ENCODE measurements around the gene TP53AIP1.

The TP53AIP1 gene

GRCh38 chr11:128955636-128956035 is 13.0 kb upstream of the TP53AIP1 start:
- no peak for ATAC-seq
- Mint-ChIP-seq H3K4me3 (no peak overlapping the region), H3K4me1 (peaks cover 6% of the 10 kb centered on the region), H3K36me3 (no peaks in the 10 kb centered on the region), H3K9me3 (no peaks in the 10 kb centered on the region), H3K27me3 (peaks cover 63% of the 10 kb centered on the region), H3K27ac (no peak overlapping the region)

- Mint-ChIP-seq H3K27ac (no peak overlapping the region), H3K27me3 (peaks cover 58% of the 10 kb centered on the region), H3K4me3 (no peak overlapping the region), H3K9me3 (no peaks in the 10 kb centered on the region), H3K4me1 (peaks cover 6% of the 10 kb centered on the region), H3K36me3 (no peaks in the 10 kb centered on the region)
- ATAC-seq, result no peak
Observed at GRCh38 chr11:128953151-128953550, 10.5 kb upstream of the TP53AIP1 start.

GRCh38 chr11:128949791-128950454 is 7.3 kb upstream of the TP53AIP1 start:
- Mint-ChIP-seq H3K27me3 (peaks cover 51% of the 10 kb centered on the region), H3K4me1 (no peaks in the 10 kb centered on the region), H3K27ac (no peak overlapping the region), H3K4me3 (no peak overlapping the region), H3K36me3 (no peaks in the 10 kb centered on the region), H3K9me3 (no peaks in the 10 kb centered on the region)
- no peak for ATAC-seq

- no peaks in the 10 kb centered on the region for H3K9me3 Mint-ChIP-seq
- H3K4me3 Mint-ChIP-seq, result no peak overlapping the region
- H3K36me3 Mint-ChIP-seq, result no peaks in the 10 kb centered on the region
- H3K27me3 Mint-ChIP-seq, result peaks cover 55% of the 10 kb centered on the region
- ATAC-seq, result no peak
- H3K4me1 Mint-ChIP-seq, result no peaks in the 10 kb centered on the region
- H3K27ac Mint-ChIP-seq, result no peak overlapping the region
Observed at GRCh38 chr11:128948583-128948982, 5.9 kb upstream of the TP53AIP1 start.

GRCh38 chr11:128947773-128948172 is 5.1 kb upstream of the TP53AIP1 start:
- H3K36me3 Mint-ChIP-seq, result no peaks in the 10 kb centered on the region
- H3K27me3 Mint-ChIP-seq, result peaks cover 55% of the 10 kb centered on the region
- no peak overlapping the region for H3K4me3 Mint-ChIP-seq
- H3K4me1 Mint-ChIP-seq, result no peaks in the 10 kb centered on the region
- no peaks in the 10 kb centered on the region for H3K9me3 Mint-ChIP-seq
- H3K27ac Mint-ChIP-seq, result no peak overlapping the region
- ATAC-seq, result no peak

- H3K4me3 Mint-ChIP-seq, result no peak overlapping the region
- no peak overlapping the region for H3K27ac Mint-ChIP-seq
- no peaks in the 10 kb centered on the region for H3K4me1 Mint-ChIP-seq
- peaks cover 66% of the 10 kb centered on the region for H3K27me3 Mint-ChIP-seq
- H3K36me3 Mint-ChIP-seq, result no peaks in the 10 kb centered on the region
- no peak for ATAC-seq
- no peaks in the 10 kb centered on the region for H3K9me3 Mint-ChIP-seq
Observed at GRCh38 chr11:128946648-128947047, 4.0 kb upstream of the TP53AIP1 start.

- ATAC-seq, result no peak
- Mint-ChIP-seq H3K36me3 (no peaks in the 10 kb centered on the region), H3K4me1 (no peaks in the 10 kb centered on the region), H3K4me3 (no peak overlapping the region), H3K27me3 (peaks cover 75% of the 10 kb centered on the region), H3K9me3 (no peaks in the 10 kb centered on the region), H3K27ac (no peak overlapping the region)
Observed at GRCh38 chr11:128943428-128943976, 831 bp upstream of the TP53AIP1 start.

- no peaks in the 10 kb centered on the region for H3K36me3 Mint-ChIP-seq
- ATAC-seq, result no peak
Observed at GRCh38 chr11:128942272-128942612, 429 bp downstream of the TP53AIP1 start.

GRCh38 chr11:128941573-128942271 is 949 bp downstream of the TP53AIP1 start:
- no peak for ATAC-seq
- no peak overlapping the region for H3K27ac Mint-ChIP-seq
- H3K9me3 Mint-ChIP-seq, result no peaks in the 10 kb centered on the region
- no peaks in the 10 kb centered on the region for H3K36me3 Mint-ChIP-seq
- H3K4me3 Mint-ChIP-seq, result no peak overlapping the region
- H3K4me1 Mint-ChIP-seq, result no peaks in the 10 kb centered on the region
- H3K27me3 Mint-ChIP-seq, result peaks cover 77% of the 10 kb centered on the region

More at GRCh38 chr11:128942272-128942612, 429 bp downstream of the TP53AIP1 start:
- Mint-ChIP-seq H3K27ac (no peak overlapping the region), H3K4me1 (no peaks in the 10 kb centered on the region), H3K9me3 (no peaks in the 10 kb centered on the region), H3K27me3 (peaks cover 77% of the 10 kb centered on the region), H3K4me3 (no peak overlapping the region)

- Mint-ChIP-seq H3K27ac (no peak overlapping the region), H3K4me3 (no peak overlapping the region), H3K36me3 (no peaks in the 10 kb centered on the region), H3K4me1 (no peaks in the 10 kb centered on the region), H3K9me3 (no peaks in the 10 kb centered on the region), H3K27me3 (peaks cover 75% of the 10 kb centered on the region)
- ATAC-seq, result no peak
Observed at GRCh38 chr11:128941110-128941509, 1.6 kb downstream of the TP53AIP1 start.

- no peaks in the 10 kb centered on the region for H3K4me1 Mint-ChIP-seq
- H3K36me3 Mint-ChIP-seq, result no peaks in the 10 kb centered on the region
- ATAC-seq, result no peak
- H3K9me3 Mint-ChIP-seq, result no peaks in the 10 kb centered on the region
- no peak overlapping the region for H3K4me3 Mint-ChIP-seq
- peaks cover 69% of the 10 kb centered on the region for H3K27me3 Mint-ChIP-seq
- H3K27ac Mint-ChIP-seq, result no peak overlapping the region
Observed at GRCh38 chr11:128940603-128941002, 2.1 kb downstream of the TP53AIP1 start.

- H3K36me3 Mint-ChIP-seq, result no peaks in the 10 kb centered on the region
- H3K4me3 Mint-ChIP-seq, result no peak overlapping the region
- no peak for ATAC-seq
- H3K9me3 Mint-ChIP-seq, result no peaks in the 10 kb centered on the region
- H3K27ac Mint-ChIP-seq, result no peak overlapping the region
- H3K27me3 Mint-ChIP-seq, result peaks cover 65% of the 10 kb centered on the region
- H3K4me1 Mint-ChIP-seq, result no peaks in the 10 kb centered on the region
Observed at GRCh38 chr11:128940156-128940555, 2.5 kb downstream of the TP53AIP1 start.

- H3K9me3 Mint-ChIP-seq, result no peaks in the 10 kb centered on the region
- H3K4me3 Mint-ChIP-seq, result no peak overlapping the region
- no peaks in the 10 kb centered on the region for H3K36me3 Mint-ChIP-seq
- H3K4me1 Mint-ChIP-seq, result no peaks in the 10 kb centered on the region
- no peak overlapping the region for H3K27ac Mint-ChIP-seq
- no peak for ATAC-seq
- peaks cover 59% of the 10 kb centered on the region for H3K27me3 Mint-ChIP-seq
Observed at GRCh38 chr11:128939591-128939990, 3.1 kb downstream of the TP53AIP1 start.

- Mint-ChIP-seq H3K9me3 (peaks cover 2% of the 10 kb centered on the region), H3K27me3 (peaks cover 47% of the 10 kb centered on the region), H3K36me3 (no peaks in the 10 kb centered on the region), H3K4me1 (no peaks in the 10 kb centered on the region), H3K4me3 (no peak overlapping the region), H3K27ac (no peak overlapping the region)
- ATAC-seq, result no peak
Observed at GRCh38 chr11:128938156-128938885, 4.3 kb downstream of the TP53AIP1 start.

- H3K4me1 Mint-ChIP-seq, result no peaks in the 10 kb centered on the region
- no peak overlapping the region for H3K4me3 Mint-ChIP-seq
- peaks cover 38% of the 10 kb centered on the region for H3K27me3 Mint-ChIP-seq
- peaks cover 2% of the 10 kb centered on the region for H3K9me3 Mint-ChIP-seq
- H3K36me3 Mint-ChIP-seq, result no peaks in the 10 kb centered on the region
- ATAC-seq, result no peak
- H3K27ac Mint-ChIP-seq, result no peak overlapping the region
Observed at GRCh38 chr11:128937480-128937879, 5.2 kb downstream of the TP53AIP1 start.
